ENCODE data around the gene KBTBD12. TPM values are rescaled to one million over a fixed set of nuclear protein-coding genes. Genes with fewer than 3 reads are reported as not detected.
A peak's percentile ranks its signal among the peaks of the same experiment; 100 is the strongest.
"Not testable (repeated sequence)": the region's sequence is repeated elsewhere in the genome, so short reads cannot be mapped to it uniquely, and the experiment has no call there.

The KBTBD12 gene, protein sequence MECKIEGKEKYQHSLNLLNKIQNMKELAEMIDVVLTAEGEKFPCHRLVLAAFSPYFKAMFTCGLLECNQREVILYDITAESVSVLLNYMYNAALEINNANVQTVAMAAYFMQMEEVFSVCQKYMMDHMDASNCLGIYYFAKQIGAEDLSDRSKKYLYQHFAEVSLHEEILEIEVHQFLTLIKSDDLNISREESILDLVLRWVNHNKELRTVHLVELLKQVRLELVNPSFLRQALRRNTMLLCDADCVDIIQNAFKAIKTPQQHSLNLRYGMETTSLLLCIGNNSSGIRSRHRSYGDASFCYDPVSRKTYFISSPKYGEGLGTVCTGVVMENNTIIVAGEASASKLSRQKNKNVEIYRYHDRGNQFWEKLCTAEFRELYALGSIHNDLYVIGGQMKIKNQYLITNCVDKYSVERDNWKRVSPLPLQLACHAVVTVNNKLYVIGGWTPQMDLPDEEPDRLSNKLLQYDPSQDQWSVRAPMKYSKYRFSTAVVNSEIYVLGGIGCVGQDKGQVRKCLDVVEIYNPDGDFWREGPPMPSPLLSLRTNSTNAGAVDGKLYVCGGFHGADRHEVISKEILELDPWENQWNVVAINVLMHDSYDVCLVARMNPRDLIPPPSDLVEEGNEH
- total RNA-seq: 0.29 and 0.98 TPM in 2 replicates

GRCh38 chr3:127915115-127915936 lies at the start of gene KBTBD12:
TSS of gene KBTBD12 (plus strand) at chr3:127915232. CDS start at chr3:127923062, 7,830 bp downstream.
- no peak for DNase-seq (ENCODE audit: low read depth)
- TF ChIP-seq CTCF (conservative IDR thresholded peaks at IDR 0.05; ENCODE audit: low read depth, low read length): no peak
- H3K4me3 ChIP-seq (ENCODE audit: low read depth, low read length): peak within 1 kb of the TSS; percentile 48

GRCh38 chr3:127865941-127866340 lies 49.1 kb upstream of the KBTBD12 start:
- no peak for DNase-seq (ENCODE audit: low read depth)
- no peak overlapping the region for H3K4me3 ChIP-seq (ENCODE audit: low read depth, low read length)
- peak; percentile 29 for TF ChIP-seq CTCF (conservative IDR thresholded peaks at IDR 0.05; ENCODE audit: low read depth, low read length)

DNA sequence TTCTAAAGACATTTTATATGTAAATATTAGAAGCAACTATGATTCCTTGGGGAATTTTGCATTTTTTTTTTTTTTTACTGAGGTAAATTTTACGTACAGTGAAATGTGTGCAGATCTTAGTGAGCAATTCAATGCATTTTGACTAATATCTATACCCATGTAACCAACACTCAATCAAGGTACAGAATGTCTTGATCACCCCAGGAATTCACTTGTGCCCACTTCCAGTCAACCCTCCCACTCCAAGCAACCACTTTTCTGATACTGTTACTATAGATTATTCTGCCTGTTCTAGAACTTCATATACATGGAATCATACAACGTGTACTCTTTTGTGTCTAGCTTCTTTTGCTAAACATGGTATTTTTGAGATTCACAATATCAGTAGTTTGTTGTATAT lies 47.6 kb upstream of the KBTBD12 start:
- no peak for DNase-seq (ENCODE audit: low read depth)
- TF ChIP-seq CTCF (conservative IDR thresholded peaks at IDR 0.05; ENCODE audit: low read depth, low read length): no peak
- no peak overlapping the region for H3K4me3 ChIP-seq (ENCODE audit: low read depth, low read length)

- H3K4me3 ChIP-seq (ENCODE audit: low read depth, low read length): no peak overlapping the region
- no peak for TF ChIP-seq CTCF (conservative IDR thresholded peaks at IDR 0.05; ENCODE audit: low read depth, low read length)
- DNase-seq (ENCODE audit: low read depth): no peak
Observed at GRCh38 chr3:127867986-127868385, 47.0 kb upstream of the KBTBD12 start.

DNA sequence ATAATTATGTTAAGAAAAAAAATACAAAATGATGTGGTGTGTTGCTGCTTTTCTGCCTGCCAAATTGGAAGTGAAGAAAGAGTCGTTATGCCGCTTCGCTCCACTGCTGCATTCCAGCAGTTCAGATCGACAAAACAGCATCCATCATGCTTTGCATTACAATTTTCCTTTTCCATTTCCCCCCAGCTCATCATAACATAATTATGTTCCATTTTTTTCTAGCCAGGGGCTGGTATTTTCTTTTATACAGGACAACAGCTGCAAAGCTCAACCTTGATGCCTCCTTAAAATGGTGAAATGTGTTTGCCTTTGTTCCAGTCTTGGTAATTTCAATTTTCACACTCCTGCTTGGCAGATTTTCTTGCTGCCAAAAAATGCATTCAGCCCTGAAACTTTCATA lies 44.9 kb upstream of the KBTBD12 start:
- DNase-seq (ENCODE audit: low read depth): no peak
- TF ChIP-seq CTCF (conservative IDR thresholded peaks at IDR 0.05; ENCODE audit: low read depth, low read length): no peak
- no peak overlapping the region for H3K4me3 ChIP-seq (ENCODE audit: low read depth, low read length)

GRCh38 chr3:127874097-127874496 lies 40.9 kb upstream of the KBTBD12 start:
- DNase-seq (ENCODE audit: low read depth): not testable (repeated sequence)

GRCh38 chr3:127881586-127881985 lies 33.4 kb upstream of the KBTBD12 start:
- TF ChIP-seq CTCF (conservative IDR thresholded peaks at IDR 0.05; ENCODE audit: low read depth, low read length): no peak
- DNase-seq (ENCODE audit: low read depth): no peak
- H3K4me3 ChIP-seq (ENCODE audit: low read depth, low read length): no peak overlapping the region

More at GRCh38 chr3:127874097-127874496, 40.9 kb upstream of the KBTBD12 start:
- not testable (repeated sequence) for H3K4me3 ChIP-seq (ENCODE audit: low read depth, low read length)
